Skeletal muscle tissue (tissue), 4 donors: ENCODE data around the gene ARHGEF2. TPM values are rescaled to one million over a fixed set of nuclear protein-coding genes. Genes with fewer than 3 reads are reported as not detected.

Source experiments
- H3K27ac ChIP-seq: one replicate; pipeline ENCODE4 v1.7.0; 2013; ENCODE audit warnings: mild to moderate bottlenecking, low read depth, low read length, inconsistent platforms
- H3K27me3 ChIP-seq, 3 donors: one replicate each; pipeline ENCODE4 v1.7.0; 2013; ENCODE audit warnings: low read length in 3 of 3; ENCODE audit not compliant: control insufficient read depth in 3 of 3, insufficient read depth in 3 of 3
- H3K36me3 ChIP-seq, 3 donors: one replicate each; pipeline ENCODE4 v1.7.0; 2013; ENCODE audit warnings: low read length in 3 of 3; ENCODE audit not compliant: control insufficient read depth in 3 of 3, insufficient read depth in 3 of 3
- H3K4me1 ChIP-seq, 3 donors: one replicate each; pipeline ENCODE4 v1.7.0; 2013; ENCODE audit warnings: low read length in 3 of 3, mild to moderate bottlenecking in 3 of 3; ENCODE audit not compliant: control insufficient read depth in 3 of 3, insufficient read depth in 3 of 3
- H3K4me3 ChIP-seq, 3 donors: one replicate each; pipeline ENCODE4 v1.7.0; 2013; ENCODE audit warnings: low read length in 3 of 3
- H3K9ac ChIP-seq, 3 donors: one replicate each; pipeline ENCODE4 v1.7.0; 2013; ENCODE audit warnings: low read length in 3 of 3, mild to moderate bottlenecking in 3 of 3, moderate library complexity in 2 of 3, low read depth in 1 of 3
- H3K9me3 ChIP-seq, 3 donors: one replicate each; pipeline ENCODE4 v1.7.0; 2013; ENCODE audit warnings: low read length in 3 of 3; ENCODE audit not compliant: control insufficient read depth in 3 of 3
- total RNA-seq: library from RNA; depleted of rRNA; stranded (reverse); fragments of >200 nt; gene quantifications from one replicate; pipeline ENCODE4 v1.2.3, GENCODE V29; 2014
- donor health status: Osteomylitis.

ARHGEF2 gene
- total RNA-seq, 1 donor from 2014 or later: 135 TPM

DNA sequence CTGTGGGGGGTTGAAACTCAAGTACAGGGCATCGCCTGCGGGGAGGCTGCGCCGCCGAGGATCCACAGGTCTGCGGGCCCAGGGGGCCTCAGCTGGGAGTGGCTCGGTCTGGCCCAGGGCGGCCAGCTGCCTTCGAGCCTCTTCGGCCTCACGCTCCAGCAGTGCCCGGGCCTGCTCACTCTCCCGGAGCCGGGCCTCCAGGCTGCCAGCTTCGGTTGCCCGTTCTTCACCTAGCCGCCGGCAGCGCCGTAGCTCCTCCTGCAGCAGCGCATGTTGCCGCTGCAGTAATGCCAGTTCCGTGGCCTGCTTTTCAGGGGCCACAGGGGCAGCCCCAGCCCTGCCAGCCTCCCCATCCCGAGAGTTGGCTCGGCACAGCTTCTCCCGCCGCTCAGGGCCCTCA is 27.5 kb downstream of the ARHGEF2 start:
- H3K9me3 ChIP-seq: no peaks in the 10 kb centered on the region
- H3K36me3 ChIP-seq: peaks cover 58 to 79% (median 78%) of the 10 kb centered on the region in 3 donors
- H3K4me3 ChIP-seq: no peak overlapping the region
- no peak overlapping the region for H3K9ac ChIP-seq
- H3K27ac ChIP-seq: no peak overlapping the region
- H3K4me1 ChIP-seq: peaks cover 9 to 12% (median 10%) of the 10 kb centered on the region in 3 donors
- no peaks in the 10 kb centered on the region for H3K27me3 ChIP-seq

DNA sequence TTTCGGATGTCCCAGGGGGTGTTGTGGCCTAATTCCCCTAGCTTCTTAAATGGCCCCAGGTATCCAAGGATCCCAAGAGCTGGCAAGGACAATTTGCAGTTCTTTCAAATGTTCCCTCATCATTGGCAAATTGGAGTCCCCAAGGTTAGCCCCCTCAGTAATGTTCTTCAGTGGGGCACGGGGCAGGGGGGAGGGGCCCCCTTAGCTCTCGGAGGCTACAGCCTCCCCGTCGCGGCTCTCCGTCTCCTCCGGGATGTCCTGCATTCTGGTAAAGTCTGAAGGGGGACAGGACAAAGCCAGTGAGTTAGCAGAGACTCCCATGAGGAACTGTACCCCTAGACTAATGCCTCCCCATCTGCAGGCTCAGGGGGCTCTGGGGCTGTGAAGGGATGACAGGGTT is 30.6 kb downstream of the ARHGEF2 start:
- peaks cover 19 to 29% (median 25%) of the 10 kb centered on the region in 3 donors for H3K4me1 ChIP-seq
- H3K9me3 ChIP-seq: no peaks in the 10 kb centered on the region
- peaks cover 45 to 59% (median 57%) of the 10 kb centered on the region in 3 donors for H3K36me3 ChIP-seq
- no peak overlapping the region for H3K27ac ChIP-seq
- no peaks in the 10 kb centered on the region for H3K27me3 ChIP-seq
- no peak overlapping the region for H3K4me3 ChIP-seq
- H3K9ac ChIP-seq: no peak overlapping the region

DNA sequence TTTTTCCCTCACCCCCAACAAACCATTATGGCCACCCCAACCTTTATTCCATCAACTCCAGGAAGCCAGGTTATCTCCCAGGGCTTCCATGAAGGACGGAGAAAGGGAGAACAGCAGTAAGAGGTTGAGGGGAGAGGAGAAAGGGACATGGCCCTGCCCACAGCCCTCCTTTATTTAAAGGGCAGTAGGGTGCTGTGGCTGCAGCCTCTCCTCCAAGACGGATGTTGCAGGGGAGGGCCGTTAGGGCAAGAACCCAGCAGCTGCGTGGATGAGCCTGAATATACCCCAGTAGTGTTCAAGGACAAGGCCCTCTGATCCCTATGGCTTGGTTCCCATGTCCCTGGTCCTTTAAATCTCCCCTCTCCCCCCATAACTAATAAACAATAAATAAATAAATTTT is 31.1 kb downstream of the ARHGEF2 start:
- Histone ChIP-seq H3K4me1 (peaks cover 18 to 28% (median 25%) of the 10 kb centered on the region in 3 donors), H3K36me3 (peaks cover 41 to 55% (median 53%) of the 10 kb centered on the region in 3 donors), H3K4me3 (no peak overlapping the region), H3K27ac (no peak overlapping the region), H3K9ac (no peak overlapping the region), H3K27me3 (no peaks in the 10 kb centered on the region), H3K9me3 (no peaks in the 10 kb centered on the region)

DNA sequence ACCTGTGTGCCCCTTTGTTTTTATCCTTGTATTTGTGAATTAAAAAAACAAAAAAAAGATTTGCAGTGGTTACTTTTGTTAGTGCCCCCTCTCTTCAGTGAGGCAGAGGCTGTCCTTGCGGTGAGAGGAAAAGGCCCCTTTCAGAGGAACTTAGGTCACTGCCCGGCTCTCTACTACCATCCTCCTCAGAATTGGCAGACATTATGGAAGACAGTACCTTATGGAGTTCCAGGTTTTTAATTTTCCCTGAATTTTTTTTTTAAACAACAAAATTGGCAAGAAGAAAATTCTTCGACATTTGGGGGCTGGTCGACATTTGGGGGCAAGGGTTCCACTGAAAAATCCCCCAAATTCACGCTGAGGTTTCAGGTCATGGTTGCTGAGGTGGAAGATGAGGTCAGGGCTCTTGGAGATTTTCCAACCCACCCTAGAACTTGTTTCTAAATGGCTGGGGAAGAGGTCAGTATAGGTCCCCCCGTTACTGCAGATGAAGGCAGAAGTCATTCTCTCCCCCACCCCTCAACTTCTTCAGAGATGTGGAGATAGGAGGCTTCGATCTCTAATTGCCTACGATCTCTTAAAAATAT is 31.6 kb downstream of the ARHGEF2 start:
- Histone ChIP-seq H3K4me3 (no peak overlapping the region), H3K9me3 (no peaks in the 10 kb centered on the region), H3K27ac (no peak overlapping the region), H3K27me3 (no peaks in the 10 kb centered on the region), H3K4me1 (peaks cover 18 to 26% (median 26%) of the 10 kb centered on the region in 3 donors), H3K9ac (peak overlapping the region in 1 of 3 donors; percentile 33), H3K36me3 (peaks cover 35 to 49% (median 47%) of the 10 kb centered on the region in 3 donors)

DNA sequence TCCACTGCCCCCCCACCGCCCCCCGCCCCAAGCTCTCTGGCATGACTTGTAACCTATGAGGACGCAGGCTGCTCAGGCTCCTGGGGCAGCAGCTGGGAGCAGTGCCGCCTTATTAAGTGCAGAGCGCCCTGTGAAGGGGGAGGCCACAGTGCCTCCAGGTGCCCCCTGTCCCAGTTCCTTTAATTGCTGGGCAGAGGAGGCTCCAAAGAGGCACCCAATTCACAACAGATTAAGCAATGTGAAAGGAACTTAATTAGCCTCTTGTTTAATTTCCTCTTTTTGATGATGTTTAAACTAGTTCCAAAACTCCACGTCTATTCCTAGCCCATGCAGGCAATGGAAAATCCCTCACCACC is 33.9 kb downstream of the ARHGEF2 start:
- Histone ChIP-seq H3K9me3 (no peaks in the 10 kb centered on the region), H3K27ac (no peak overlapping the region), H3K4me3 (no peak overlapping the region), H3K27me3 (no peaks in the 10 kb centered on the region), H3K4me1 (peaks cover 34 to 41% (median 39%) of the 10 kb centered on the region in 3 donors), H3K9ac (no peak overlapping the region), H3K36me3 (peaks cover 17 to 30% (median 27%) of the 10 kb centered on the region in 3 donors)

DNA sequence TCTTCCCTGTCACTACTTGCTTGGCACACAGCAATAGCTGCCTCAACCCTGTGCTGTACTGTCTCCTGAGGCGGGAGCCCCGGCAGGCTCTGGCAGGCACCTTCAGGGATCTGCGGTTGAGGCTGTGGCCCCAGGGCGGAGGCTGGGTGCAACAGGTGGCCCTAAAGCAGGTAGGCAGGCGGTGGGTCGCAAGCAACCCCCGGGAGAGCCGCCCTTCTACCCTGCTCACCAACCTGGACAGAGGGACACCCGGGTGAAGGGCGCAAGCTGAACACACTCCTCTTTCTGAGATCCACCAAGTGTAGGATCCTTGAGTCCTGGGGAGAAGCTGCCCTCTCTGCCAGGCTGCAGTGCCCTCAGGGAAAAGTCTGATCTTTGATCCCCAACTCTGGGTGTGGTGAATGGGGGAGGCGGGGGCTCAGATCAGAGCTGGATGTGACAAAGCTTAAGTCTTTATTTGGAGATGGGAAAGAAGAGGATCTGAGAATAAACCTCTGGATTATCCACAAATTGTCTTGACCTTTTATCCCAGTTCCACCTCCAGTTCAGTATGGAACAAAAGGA is 35.7 kb downstream of the ARHGEF2 start:
- Histone ChIP-seq H3K27ac (no peak overlapping the region), H3K4me1 (peaks cover 37 to 49% (median 39%) of the 10 kb centered on the region in 3 donors), H3K4me3 (no peak overlapping the region), H3K36me3 (peaks cover 12 to 18% (median 17%) of the 10 kb centered on the region in 3 donors), H3K9ac (peak overlapping the region in 2 of 3 donors; percentile 20 to 40), H3K27me3 (no peaks in the 10 kb centered on the region), H3K9me3 (no peaks in the 10 kb centered on the region)

DNA sequence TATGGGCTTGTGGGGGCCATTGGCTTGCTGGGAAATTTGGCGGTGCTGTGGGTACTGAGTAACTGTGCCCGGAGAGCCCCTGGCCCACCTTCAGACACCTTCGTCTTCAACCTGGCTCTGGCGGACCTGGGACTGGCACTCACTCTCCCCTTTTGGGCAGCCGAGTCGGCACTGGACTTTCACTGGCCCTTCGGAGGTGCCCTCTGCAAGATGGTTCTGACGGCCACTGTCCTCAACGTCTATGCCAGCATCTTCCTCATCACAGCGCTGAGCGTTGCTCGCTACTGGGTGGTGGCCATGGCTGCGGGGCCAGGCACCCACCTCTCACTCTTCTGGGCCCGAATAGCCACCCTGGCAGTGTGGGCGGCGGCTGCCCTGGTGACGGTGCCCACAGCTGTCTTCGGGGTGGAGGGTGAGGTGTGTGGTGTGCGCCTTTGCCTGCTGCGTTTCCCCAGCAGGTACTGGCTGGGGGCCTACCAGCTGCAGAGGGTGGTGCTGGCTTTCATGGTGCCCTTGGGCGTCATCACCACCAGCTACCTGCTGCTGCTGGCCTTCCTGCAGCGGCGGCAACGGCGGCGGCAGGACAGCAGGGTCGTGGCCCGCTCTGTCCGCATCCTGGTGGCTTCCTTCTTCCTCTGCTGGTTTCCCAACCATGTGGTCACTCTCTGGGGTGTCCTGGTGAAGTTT is 36.4 kb downstream of the ARHGEF2 start:
- Histone ChIP-seq H3K4me1 (peaks cover 37 to 49% (median 39%) of the 10 kb centered on the region in 3 donors), H3K4me3 (peak overlapping the region in 1 of 3 donors; percentile 13), H3K36me3 (peaks cover 6 to 11% (median 11%) of the 10 kb centered on the region in 3 donors), H3K9me3 (no peaks in the 10 kb centered on the region), H3K9ac (peak overlapping the region in 1 of 3 donors; percentile 43), H3K27me3 (no peaks in the 10 kb centered on the region), H3K27ac (no peak overlapping the region)

DNA sequence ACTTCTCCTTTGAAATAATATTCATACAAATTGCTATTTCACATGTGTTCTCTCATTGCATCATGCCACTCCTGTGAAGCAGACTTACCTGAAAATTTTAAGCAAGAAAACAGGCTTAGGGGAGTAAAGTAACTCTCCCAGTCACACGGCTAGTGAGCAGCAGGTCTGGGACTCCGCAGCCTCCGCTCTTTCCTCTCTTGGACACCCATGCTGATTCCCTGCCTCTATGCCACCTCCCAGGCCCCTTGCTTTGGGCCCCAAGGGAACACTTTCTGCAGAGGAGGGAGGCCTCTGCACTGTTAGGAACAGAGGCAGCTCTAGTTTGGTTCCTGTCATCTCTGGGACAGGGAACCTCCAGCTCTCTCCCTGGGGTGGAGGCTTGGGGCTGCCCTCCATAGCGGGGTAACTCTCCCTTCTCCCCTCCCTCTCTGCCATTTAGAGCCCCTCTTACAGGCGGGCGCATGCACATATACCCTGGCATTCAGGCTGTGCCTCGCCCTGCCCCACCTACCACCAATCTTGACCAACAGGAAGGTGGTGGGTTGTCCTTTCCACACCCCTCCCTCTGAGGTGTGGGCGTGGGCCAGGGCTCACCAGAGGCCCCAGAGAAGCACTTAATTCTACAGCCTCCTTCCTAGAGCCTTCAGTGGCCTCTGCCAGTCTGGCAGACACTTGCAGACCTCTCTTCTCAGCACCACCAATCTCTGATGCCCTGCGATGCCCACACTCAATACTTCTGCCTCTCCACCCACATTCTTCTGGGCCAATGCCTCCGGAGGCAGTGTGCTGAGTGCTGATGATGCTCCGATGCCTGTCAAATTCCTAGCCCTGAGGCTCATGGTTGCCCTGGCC is 37.1 kb downstream of the ARHGEF2 start, which contains the start of gene RXFP4:
Gene RXFP4 (plus strand): TSS at position 646 of the 852 bp plus-strand sequence. CDS start 72 bp downstream, at position 718.
- Histone ChIP-seq H3K9ac (peak within 1 kb of the TSS in 1 of 3 donors; percentile 51), H3K4me1 (peaks cover 37 to 49% (median 39%) of the 10 kb centered on the region in 3 donors), H3K27ac (no peak within 1 kb of the TSS), H3K27me3 (no peaks in the 10 kb centered on the region), H3K36me3 (peaks cover 4% of the 10 kb centered on the region in 3 donors), H3K9me3 (no peaks in the 10 kb centered on the region), H3K4me3 (peak within 1 kb of the TSS in 1 of 3 donors; percentile 13)

DNA sequence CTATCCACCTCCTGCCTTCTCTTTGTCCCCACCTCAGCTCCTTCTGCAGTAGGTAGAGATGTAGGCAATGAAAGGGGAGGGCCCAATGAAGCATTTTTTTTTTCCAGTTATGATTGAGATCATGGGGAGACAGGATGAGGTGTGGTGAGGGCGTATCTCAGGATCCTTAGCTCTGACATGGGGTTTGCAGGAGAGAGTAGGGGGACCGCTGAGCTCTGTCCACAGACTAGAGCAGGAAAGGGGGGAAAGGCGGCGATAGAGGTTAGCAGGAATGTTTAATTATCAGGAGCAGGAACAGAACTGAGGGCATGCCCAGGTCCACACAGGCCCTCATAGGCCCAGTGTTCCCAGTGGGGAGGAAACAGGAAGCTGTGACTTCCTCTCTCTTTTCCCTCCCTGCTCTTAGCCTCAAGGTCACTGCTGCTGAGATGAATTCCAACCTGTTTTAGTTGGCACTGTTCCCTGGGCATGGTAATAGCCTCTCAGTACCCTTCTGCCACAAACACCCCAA is 37.8 kb downstream of the ARHGEF2 start:
- Histone ChIP-seq H3K27me3 (no peaks in the 10 kb centered on the region), H3K9ac (no peak overlapping the region), H3K36me3 (no peaks in the 10 kb centered on the region), H3K4me3 (no peak overlapping the region), H3K4me1 (peaks cover 37 to 49% (median 39%) of the 10 kb centered on the region in 3 donors), H3K9me3 (no peaks in the 10 kb centered on the region), H3K27ac (no peak overlapping the region)
